ENCODE measurements around the gene C2orf74.
A peak's percentile ranks its signal among the peaks of the same experiment; 100 is the strongest.
"Not testable (repeated sequence)": the region's sequence is repeated elsewhere in the genome, so short reads cannot be mapped to it uniquely, and the experiment has no call there.

The C2orf74 gene

DNA sequence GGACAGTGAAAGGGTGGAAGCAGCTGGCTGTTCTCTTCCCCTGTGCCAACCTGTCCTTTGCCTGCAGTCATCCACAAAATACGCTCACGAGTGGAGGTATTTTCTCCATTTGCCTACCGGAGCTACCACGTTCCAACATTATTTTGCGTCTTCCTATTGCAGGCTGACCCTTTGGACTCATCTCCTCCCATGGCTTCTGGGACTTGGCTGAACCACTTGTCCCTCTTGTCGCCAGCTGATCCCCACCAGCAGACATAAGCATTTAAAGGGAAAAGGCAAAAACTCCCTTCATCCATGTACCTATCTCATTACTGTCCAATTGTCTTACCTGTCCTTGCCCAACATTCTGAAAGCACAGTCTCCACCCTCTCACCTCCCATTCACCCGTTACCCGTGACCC lies 13.0 kb downstream of the C2orf74 start:
- DNase-seq: no peak

DNA sequence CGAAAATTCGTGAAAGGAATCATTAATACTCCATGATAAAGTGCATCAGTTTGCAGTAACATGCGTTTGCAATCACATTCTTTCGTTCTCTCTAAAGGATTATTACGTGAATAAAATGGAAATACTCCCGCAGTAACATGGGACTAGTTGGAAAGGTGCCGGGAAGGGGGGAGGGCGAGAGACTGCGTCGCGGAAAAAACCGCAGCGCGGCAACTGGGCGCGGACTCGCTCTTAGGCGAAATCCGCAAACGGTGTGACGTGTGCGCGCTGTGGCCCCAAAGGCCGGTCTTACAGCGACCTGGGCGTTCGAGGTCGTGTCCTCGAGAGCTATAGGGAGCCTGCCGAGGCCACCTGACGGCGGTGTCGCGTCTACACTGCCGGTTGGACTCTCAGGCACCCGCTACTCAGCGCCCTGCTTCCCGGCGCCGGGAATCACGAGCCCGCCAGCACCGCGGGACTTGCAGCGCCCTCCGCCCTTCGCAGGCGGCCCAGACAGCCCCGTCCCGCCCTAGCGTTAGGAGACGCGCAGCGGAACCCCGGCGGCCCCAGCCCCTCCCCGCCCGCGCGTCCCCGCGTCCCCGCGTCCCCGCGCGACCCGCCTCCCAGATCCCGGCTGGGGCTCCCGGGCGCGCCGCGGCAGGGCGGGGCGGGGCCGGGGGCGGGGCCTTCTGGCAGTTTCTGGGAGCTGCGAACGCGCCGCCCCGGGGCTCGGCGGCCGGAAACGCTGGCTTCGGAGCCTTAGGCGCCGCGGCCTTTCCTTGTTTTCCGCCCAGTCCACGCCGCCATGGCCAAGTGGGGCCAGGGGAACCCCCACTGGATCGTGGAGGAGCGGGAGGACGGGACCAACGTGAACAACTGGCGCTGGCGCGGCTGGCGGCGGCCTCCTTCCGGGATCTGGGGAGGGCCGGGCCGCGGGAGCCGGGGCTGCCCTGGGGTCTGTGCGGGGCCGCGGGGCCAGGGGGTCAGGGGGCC lies 15.1 kb downstream of the C2orf74 start:
- peak; percentile 95 for DNase-seq

DNA sequence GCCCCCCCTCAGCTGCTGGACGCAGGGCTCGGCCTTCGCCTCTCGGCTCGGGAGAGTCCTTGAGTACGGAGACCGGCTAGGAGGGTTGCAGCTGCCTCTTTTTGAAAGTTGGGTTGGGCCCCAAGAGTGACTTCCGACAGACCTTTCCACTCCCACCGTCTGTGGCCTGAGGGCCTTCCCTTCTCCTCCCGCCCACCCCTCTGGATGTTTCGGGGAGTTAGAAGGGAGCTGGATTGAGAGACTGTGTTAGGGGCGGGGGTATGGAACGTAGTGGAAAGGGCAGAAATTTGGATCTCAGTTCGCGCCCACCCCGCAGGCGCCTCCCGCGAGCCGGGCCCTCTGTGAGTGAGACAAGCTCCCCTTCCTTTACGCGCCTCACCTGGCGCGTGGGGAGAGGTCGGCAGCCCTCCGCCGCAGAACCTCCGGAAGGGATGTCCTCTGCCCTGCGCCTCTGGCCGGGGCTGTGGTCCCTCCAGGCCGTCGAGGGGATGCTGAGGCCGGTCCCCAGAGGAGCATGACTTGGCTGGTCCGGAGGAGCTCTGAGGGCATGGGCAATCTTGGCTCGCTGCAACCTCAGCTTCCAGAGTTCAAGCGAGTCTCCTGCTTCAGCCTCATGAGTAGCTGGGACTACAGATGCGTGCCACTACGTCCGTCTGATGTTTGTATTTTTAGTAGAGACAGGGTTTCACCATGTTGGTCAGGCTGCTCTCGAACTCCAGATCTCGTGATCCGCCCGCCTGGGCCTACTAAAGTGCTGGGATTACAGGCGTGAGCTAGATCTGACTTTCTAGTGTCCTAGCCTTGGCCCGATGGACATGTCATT lies 15.9 kb downstream of the C2orf74 start:
- peak; percentile 24 for DNase-seq

DNA sequence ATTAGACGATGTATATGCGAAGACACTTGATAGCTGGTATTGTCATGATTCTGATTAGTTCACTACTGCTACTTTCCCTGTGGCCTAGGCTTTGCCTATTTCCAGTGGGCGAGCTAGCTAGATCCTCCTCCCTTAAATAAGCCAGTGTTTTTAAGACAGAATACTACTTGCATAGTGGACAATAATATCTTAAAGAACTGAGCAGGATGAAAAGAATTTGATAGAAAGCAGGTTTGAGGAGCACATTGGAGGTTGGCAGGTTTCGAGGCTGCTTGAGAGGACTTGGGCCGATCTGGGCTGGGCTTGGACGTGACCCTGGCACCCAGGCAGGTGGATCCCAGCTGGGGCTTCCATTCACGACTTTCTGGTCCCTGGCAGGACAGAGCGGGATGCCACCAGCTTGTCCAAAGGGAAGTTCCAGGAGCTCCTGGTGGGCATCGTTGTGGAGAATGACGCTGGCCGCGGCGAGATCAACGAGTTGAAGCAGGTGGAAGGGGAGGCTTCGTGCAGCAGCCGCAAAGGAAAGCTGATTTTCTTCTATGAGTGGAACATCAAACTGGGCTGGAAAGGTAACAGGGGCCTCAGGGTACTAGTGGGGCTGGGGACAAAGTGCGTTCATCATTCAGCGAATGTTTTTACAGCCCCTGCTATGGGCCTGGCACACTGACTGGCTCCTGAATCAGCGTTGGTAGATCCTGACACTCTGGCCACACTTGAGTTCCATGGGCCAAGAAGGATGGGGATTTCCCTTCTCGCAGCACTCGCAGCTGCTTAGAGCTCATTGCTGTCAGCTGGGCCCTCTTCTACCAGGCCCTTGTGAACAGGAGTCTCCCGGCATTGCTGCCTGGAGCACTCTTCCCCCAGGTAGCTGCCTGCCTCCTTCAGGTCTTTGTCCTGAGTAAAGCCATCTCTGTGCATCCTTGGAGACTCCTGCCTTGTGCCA lies 16.9 kb downstream of the C2orf74 start:
- DNase-seq: no peak

DNA sequence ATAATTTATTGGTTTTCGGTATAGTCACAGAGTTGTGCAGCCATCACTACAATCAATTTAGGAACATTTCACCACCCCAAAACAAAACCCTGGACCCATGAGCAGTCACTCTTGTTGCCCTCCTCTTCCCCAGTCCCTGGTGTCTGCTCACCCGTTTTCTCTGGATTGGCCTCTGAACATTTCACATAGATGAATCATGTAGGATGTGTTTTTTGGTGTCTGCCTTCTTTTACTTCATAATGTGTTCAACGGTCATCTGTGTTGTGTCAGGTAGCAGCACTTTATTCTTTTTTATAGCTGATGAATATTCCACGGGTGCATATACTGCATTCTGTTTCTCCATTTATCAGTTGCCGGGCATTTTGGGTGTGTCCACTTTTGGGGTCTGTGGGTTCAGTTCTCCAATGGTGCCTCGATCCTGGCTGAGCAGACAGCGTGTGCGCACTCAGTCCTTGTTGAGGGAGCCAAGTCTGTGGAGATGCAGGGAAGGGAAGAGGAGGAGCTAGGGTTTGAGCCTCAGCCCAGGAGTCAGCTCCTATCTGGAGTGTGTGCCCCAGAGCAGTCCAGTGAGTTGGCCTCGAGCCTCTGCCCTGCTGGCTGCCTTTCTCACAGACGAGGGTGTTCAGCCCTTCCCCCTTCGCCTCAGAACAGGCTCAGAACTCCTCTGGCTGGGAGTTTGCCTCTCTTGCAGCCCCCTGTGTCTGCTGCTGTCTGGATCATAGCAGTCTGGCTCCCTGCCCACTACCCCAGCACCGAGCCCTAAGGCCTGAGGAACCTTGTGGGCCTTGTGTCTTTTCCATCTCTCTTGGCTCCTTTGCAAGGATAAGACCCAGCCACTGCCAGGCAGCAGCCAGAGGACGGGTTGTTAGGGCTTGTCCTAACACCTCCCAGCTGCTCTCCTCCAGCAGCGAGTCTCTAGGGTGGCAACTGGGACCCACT lies 18.0 kb downstream of the C2orf74 start:
- DNase-seq: peak; percentile 52

DNA sequence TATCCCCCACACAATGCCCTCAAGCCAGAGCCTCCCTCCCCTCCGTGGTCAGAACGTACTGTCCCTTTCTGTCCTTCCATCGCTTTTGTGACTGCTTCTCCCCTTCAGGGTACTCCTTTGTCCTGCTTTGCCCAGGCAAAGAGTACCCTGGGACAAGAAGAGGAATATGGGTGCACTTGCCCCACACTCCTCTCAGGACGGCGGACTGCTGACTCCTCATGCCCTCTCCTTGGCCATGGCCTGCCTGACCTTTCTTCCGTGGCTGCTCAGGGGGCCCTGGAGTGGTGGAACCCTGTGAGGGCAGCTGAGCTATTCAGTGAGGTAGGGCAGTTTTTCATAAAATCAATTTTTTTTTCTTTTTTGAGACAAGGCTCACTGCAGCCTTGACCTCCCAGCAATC lies 18.7 kb downstream of the C2orf74 start:
- DNase-seq: no peak

DNA sequence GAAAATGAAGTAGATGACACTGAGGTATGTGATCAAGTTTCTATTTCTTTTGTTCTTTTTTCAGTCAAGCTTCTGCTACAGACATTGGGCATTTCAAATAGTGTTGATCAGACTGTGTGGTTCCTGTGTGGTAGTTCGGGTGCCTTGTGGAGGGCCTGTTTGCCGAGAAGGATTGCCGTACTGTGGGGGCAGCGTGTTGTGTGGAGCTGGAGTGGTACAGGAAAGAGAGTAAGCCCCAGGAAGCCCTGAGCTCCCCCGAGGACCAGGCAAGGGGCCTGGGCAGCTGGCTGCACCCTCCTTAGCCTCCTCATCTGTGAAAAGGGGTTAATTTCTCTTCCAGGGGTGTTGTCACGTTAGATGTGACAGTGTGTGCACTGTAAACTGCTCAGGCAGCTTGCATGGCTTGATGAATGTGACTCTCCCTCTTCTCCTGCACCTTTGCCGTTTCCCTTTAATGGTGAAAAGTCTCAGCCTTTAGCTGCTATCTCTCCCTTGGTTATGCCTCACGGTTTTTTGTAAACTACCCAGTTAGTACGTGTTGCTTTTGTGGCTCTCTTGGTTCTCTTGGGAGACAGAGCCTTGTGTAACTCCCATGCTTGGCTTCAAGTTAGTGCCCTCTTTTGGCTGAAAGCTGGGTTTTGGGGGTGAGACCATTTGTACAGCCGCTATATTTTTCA lies 19.5 kb downstream of the C2orf74 start:
- DNase-seq: no peak

DNA sequence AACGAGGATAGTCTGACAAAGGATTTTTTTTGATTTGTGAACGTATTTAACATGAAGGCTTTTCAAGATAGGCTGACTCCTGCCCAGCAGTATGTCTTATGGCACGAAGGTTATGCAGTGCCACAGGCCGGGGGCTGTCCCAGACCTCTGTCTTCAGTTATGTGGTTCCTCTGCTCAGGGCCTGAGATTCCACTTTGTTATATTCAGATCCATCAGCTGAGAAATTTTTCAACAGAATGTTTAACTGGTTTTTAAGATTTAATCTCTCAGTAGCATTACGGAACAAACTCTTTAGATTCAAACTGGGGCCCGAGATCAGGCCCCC lies 20.0 kb downstream of the C2orf74 start:
- no peak for DNase-seq

DNA sequence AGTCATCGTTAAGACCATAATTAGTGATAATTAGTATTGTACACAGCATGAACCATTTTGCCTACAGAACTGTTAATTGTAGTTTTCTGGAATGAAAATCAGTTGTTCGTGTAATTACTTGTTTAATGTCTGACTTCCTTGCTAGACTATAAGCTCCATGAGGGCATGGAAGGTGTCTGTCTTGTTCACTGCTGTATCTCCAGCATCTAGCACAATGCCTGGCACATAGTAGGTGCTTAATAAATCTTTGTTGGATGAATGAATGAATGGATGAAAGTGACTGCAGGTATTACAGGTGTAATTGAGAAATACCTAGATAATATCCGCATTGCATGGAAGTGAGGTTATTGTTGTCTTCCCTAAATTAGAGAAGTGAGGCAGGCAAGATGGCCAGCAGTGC lies 21.8 kb downstream of the C2orf74 start:
- no peak for DNase-seq

DNA sequence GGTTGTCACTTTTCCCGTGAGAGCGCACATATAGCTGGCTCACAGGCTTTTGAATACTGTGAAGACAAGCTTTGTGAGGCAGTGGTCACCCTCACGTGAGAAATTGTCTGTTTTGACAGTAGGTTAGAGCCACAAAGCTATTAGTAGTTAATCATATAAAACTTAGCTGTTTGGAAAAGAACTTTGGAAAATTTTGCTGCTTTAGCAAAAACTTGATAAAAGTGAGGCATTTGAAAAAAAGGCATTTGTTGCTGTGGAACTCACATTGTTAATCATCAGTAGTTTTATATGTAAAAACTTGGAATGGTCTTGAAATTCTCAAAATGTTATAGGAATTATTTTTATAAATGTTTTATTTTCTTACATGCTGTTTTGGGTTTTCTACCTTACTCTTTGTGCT lies 22.3 kb downstream of the C2orf74 start:
- DNase-seq: no peak

DNA sequence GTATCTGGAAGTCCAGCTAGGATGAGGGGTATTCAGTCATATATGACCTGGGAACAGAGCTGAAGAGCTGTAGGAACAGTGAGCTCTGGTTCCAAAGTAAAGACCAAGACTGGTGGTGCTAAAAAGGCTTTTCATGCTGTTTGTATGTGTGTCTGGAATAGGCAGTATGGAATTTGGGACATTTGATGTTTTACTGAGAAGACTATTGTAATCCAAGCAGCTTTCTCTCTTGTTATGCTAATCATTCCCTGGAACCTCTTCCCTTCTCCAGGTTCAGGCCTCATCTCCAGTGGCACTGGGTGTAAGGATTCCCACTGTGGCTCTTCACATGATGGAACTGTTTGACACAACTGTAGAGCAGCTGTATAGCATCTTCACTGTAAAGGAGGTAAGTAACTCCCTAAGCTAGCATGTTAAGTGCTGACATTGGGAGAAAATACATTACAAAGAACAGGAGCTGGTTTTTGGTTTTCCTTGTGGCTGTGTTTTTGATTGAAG lies 23.3 kb downstream of the C2orf74 start:
- DNase-seq: no peak

DNA sequence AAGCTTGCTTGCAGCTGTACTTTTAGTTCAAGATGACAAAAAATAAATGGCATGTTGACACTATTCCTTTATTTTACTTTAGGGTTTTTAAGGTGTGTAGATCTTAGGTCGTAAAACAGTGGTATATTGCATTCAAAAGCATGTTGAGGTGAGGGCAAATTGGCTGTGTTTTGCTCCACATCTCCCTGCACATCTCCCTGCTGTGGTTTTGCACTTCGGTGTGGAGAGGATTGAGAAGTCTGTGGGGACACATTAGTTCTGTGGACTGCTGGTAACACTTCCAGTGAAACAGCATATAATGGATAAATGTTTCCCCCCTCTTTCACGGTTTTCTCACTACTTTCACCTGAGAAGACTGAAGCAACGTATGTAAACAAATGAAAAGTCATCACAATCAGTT lies 25.1 kb downstream of the C2orf74 start:
- DNase-seq: no peak

DNA sequence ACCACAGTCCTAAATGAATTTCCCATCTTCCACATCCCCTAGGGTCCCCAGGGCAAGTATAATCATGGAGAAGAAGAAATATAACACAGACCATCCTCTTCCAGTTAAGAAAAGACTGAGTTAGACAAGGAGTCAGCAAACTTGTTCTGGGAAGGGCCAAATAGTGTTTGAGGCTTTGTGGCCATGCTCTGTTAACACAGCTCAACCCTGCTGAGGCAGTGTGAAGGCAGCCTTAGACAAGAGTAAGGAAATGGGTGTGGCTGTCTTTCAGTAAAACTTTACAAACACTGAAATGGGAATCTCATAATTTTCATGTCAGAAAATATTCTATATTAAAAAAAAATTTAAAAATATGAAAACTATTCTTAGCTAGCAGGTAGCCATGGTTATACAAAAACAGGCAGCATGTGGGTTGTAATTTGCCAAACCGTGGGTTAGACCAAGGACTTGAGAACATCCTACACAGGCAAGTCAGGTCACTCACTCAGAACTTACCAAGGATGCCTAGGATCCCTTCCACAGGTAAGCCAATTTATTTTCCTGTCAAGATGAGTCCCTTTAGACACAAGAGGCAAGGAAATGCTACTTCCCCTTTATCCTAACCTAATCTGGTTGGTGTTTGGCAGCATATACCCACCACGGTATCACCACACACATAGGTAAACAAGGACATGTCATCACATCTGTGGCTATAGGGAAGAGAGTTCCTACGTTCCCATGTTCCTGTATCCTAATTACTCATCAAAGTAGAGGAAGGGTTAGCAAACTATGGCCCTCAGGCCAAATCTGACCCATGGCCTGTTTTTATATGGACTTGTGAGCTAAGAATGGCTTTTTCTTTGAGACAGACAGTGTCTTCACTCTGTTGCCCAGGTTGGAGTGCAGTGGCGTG lies 31.9 kb downstream of the C2orf74 start:
- DNase-seq: no peak

DNA sequence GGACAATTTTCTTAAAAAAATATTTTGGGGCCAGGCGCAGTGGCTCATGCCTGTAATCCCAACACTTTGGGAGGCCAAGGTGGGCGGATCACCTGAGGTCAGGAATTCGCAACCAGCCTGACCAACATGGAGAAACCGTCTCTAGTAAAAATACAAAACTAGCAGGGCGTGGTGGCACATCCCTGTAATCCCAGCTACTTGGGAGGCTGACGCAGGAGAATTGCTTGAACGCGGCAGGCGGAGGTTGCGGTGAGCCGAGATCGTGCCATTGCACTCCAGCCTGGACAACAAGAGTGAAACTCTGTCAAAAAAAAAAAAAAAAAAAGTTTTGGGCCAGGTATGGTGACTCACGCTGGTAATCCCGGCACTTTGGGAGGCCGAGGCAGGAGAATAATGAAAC lies 32.7 kb downstream of the C2orf74 start:
- DNase-seq: not testable (repeated sequence)

DNA sequence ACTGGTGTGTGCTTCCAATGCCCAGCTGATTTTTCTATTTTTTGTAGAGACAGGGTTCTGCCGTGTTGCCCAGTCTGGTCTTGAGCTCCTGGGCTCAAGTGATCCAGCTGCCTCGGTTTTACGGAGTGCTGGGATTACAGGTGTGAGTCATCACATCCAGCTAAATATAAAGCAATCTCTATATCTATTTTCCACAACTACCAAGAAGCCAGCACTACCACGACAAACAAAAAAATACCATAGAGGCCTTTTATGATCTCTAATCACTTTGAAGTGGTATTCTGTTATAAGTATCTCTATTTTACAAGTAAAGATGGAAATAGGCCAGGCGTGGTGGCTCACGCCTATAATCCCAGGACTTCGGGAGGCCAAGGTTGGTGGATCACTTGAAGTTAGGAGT lies 34.7 kb downstream of the C2orf74 start:
- DNase-seq: no peak

DNA sequence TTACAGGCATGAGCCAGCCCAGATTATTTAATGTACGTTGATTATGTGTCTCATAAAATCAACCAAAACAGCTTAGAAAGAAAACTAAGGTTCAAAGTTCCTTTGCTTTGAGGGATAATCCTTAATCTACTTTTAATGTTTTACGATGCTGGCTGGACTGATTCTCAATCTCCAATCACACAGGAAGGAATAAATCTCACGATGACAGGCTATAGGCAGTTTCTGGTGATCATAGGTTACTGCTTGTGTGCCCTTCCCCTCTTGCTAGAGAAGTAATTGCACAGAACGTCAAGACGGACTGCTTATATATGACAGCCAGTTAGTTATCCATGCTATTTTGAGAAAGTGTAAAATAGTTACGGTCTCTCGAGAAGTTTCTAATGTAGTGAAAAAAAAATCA lies 43.1 kb downstream of the C2orf74 start:
- no peak for DNase-seq

DNA sequence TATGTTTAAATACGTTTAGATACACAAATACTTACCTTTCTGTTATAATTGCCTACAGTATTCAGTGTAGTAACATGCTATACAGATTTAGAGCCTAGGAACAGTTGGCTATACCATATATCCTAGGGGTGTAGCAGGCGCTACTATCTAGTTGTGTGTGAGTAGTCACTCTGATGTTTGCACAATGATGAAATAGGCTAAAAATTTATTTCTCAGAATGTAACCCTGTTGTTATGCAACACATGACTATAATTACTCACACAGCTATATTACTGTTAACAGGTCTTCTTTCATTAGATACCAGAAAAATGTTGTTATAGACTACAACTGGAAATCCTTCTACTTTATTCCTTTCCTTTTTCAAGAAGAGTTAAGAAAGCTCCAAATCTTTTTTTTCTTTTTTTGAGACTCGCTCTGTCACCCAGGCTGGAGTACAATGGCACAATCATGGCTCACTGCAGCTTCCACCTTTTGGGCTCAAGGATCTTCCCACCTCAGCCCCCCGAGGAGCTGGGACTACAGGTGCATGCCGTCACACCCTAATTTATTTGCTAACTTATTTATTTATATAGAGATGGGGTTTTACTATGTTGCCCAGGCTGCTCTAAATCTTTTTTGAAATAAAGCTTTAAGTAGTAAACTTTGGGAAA lies 48.5 kb downstream of the C2orf74 start:
- DNase-seq: peak; percentile 76

DNA sequence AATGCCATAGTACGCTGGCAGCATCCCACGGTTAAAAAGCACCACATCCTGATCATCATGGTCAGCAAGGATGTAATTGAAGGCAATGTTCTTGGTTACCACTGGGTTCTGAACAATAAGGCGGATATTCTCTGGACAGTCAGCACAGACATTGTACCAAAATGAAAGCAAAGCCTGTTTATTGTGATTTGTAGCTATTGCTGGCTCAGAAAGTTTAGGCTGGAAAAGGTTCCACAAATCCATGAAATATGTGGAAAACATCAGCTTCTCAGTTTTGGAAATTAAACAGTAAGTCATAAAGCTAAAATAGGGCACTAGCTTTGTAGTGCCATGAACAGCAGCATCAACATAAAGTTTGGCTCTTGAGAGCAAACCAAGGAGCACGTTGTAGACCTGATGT lies 52.2 kb downstream of the C2orf74 start:
- no peak for DNase-seq

Data from fibroblast of skin of right biceps (primary cell).